Astrocyte (in vitro differentiated cells and primary cell): Measurements from ENCODE around the gene MEAF6.

Experiments
- EZH2 ChIP-seq: IDR thresholded peaks from 2 replicates; pipeline ENCODE4 v1.6.1; 2012; ENCODE audit warnings: mild to moderate bottlenecking, low read length, inconsistent platforms; ENCODE audit not compliant: insufficient read depth
- TF ChIP-seq, protein P1 (sequence below): IDR thresholded peaks from 2 replicates; pipeline ENCODE4 v1.5.1; 2011; ENCODE audit warnings: low read depth, mild to moderate bottlenecking, inconsistent platforms, low read length, moderate library complexity; ENCODE audit not compliant: insufficient read depth

DNA sequence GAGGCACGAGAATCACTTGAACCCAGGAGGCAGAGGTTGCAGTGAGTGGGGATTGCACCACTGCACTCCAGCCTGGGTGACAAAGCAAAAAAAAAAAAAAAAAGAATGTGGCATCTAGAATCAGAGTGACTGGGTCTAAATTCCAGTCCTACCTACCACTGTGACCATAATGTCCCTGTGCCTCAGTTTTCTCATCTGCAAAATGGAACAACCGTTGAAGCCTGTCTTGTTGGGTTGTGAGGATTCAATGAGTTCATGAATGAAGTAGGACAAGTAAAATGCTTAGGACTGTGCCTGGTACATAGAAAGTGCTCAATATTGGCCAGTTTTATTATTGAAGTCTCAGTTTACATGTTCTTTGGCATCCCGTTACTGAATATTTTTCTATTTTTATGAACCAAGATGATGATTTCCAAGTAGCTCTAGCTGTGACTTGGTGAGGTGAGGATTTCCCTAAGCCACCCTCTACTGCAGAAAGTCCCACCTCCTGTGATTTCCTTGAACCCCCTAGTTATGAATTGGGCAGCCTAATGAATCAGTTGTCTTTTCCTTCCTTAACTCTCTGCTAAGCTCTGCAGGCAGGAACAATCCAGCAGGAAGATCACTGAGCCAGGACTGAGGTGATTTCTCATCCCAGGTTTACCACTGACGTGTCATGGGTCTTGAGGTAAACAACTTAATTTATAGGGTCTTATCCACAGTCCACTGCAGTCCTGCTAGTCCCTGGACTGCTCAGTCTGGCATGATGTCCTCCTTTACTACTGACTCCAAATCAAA, 18.9 kb upstream of the MEAF6 start:
- TF ChIP-seq, protein P1, sequence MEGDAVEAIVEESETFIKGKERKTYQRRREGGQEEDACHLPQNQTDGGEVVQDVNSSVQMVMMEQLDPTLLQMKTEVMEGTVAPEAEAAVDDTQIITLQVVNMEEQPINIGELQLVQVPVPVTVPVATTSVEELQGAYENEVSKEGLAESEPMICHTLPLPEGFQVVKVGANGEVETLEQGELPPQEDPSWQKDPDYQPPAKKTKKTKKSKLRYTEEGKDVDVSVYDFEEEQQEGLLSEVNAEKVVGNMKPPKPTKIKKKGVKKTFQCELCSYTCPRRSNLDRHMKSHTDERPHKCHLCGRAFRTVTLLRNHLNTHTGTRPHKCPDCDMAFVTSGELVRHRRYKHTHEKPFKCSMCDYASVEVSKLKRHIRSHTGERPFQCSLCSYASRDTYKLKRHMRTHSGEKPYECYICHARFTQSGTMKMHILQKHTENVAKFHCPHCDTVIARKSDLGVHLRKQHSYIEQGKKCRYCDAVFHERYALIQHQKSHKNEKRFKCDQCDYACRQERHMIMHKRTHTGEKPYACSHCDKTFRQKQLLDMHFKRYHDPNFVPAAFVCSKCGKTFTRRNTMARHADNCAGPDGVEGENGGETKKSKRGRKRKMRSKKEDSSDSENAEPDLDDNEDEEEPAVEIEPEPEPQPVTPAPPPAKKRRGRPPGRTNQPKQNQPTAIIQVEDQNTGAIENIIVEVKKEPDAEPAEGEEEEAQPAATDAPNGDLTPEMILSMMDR, result no peak
- no peak for TF ChIP-seq EZH2
